PC-3 (cell line): ENCODE measurements around the gene SCGB1C1.

Experiments used
- EZH2 ChIP-seq: fragments of 300-600 bp; sonication (generic); IDR thresholded peaks from one replicate; pipeline ENCODE4 v1.6.1; 2017; ENCODE audit warnings: antibody characterized with exemption, mild to moderate bottlenecking, low read length; ENCODE audit not compliant: unreplicated experiment
- TF ChIP-seq, protein P1 (sequence below): fragments of 300-600 bp; sonication (generic); conservative IDR thresholded peaks from 2 replicates; pipeline ENCODE4 v1.5.1; 2017; ENCODE audit warnings: antibody characterized with exemption, low read depth, mild to moderate bottlenecking, low read length

DNA sequence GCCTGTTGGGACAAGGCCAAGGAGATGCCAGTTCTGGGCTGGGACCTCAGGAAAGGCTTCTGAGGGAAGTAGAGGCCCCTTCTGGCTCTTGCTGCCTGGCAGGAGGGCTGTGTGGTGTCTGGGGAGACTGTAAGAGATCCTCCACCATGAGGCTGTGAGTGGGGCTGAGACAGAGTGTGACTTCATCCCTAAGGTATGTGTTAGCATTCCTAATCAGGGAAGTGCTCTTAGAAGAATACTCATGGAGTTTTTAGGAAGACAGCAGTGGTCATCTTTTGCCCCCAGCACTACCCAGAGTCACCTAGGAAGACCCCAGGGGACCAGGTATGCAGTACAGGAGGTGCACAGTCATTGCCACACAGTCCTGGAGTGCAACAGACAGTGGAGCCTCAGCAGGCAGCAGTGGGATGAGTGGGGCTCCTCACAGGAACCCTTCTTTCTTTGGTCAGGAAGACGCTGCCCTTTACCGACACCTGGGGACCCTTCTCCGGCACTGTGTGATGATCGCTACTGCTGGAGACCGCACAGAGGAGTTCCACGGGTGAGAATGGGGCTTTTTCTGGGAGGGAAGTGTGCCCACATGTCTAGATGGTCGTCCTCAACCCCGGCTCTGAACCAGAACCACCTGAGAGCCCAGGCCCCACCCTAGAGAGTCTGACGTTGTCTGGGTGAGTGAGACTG lies 17.4 kb downstream of the SCGB1C1 start:
- TF ChIP-seq, protein P1, sequence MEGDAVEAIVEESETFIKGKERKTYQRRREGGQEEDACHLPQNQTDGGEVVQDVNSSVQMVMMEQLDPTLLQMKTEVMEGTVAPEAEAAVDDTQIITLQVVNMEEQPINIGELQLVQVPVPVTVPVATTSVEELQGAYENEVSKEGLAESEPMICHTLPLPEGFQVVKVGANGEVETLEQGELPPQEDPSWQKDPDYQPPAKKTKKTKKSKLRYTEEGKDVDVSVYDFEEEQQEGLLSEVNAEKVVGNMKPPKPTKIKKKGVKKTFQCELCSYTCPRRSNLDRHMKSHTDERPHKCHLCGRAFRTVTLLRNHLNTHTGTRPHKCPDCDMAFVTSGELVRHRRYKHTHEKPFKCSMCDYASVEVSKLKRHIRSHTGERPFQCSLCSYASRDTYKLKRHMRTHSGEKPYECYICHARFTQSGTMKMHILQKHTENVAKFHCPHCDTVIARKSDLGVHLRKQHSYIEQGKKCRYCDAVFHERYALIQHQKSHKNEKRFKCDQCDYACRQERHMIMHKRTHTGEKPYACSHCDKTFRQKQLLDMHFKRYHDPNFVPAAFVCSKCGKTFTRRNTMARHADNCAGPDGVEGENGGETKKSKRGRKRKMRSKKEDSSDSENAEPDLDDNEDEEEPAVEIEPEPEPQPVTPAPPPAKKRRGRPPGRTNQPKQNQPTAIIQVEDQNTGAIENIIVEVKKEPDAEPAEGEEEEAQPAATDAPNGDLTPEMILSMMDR: no peak
- no peak for TF ChIP-seq EZH2
